ENCODE measurements around the gene CMTM4.

The CMTM4 gene

GRCh38 chr16:66711581-66711980, 15.0 kb upstream of the CMTM4 start:
- no peak overlapping the region for H3K9ac ChIP-seq (ENCODE audit: low read depth, low read length, poor library complexity, severe bottlenecking)
- no peak overlapping the region for H2AFZ ChIP-seq (ENCODE audit: low read length)
- no peaks in the 10 kb centered on the region for H3K79me2 ChIP-seq (ENCODE audit: insufficient read depth, low read length)
- no peaks in the 10 kb centered on the region for H3K4me1 ChIP-seq (ENCODE audit: insufficient read depth, low read length, poor library complexity, severe bottlenecking)
- no peaks in the 10 kb centered on the region for H3K9me3 ChIP-seq (ENCODE audit: insufficient read depth, low read depth, low read length)
- H3K4me2 ChIP-seq (ENCODE audit: low read depth, low read length, poor library complexity, severe bottlenecking) = no peak overlapping the region
- H3K9me2 ChIP-seq (replicated peaks; ENCODE audit: low read depth, low read length) = no peaks in the 10 kb centered on the region
- no peaks in the 10 kb centered on the region for H3K36me3 ChIP-seq (ENCODE audit: insufficient read depth, low read length)
- no peak overlapping the region for H3K4me3 ChIP-seq (ENCODE audit: low read length, poor library complexity, severe bottlenecking)
- H3K27me3 ChIP-seq (ENCODE audit: insufficient read depth, low read length, poor library complexity, severe bottlenecking) = no peaks in the 10 kb centered on the region
- no peaks in the 10 kb centered on the region for H4K20me1 ChIP-seq (ENCODE audit: insufficient read depth, low read length, poor library complexity, severe bottlenecking)
- H3F3A ChIP-seq (ENCODE audit: low read depth) = no peaks in the 10 kb centered on the region
- TF ChIP-seq CTCF (conservative IDR thresholded peaks at IDR 0.05; ENCODE audit: low read length) (no peak), EZH2phosphoT487 (IDR thresholded peaks at IDR 0.05; ENCODE audit: borderline replicate concordance) (no peak)

- H3K4me3 ChIP-seq (ENCODE audit: low read length, poor library complexity, severe bottlenecking) = no peak overlapping the region
- H3K4me1 ChIP-seq (ENCODE audit: insufficient read depth, low read length, poor library complexity, severe bottlenecking) = no peaks in the 10 kb centered on the region
- H2AFZ ChIP-seq (ENCODE audit: low read length) = no peak overlapping the region
- no peak overlapping the region for H3K4me2 ChIP-seq (ENCODE audit: low read depth, low read length, poor library complexity, severe bottlenecking)
- TF ChIP-seq CTCF (conservative IDR thresholded peaks at IDR 0.05; ENCODE audit: low read length) (no peak), EZH2phosphoT487 (IDR thresholded peaks at IDR 0.05; ENCODE audit: borderline replicate concordance) (no peak)
- no peaks in the 10 kb centered on the region for H3K9me2 ChIP-seq (replicated peaks; ENCODE audit: low read depth, low read length)
- H3K9me3 ChIP-seq (ENCODE audit: insufficient read depth, low read depth, low read length) = no peaks in the 10 kb centered on the region
- no peaks in the 10 kb centered on the region for H3F3A ChIP-seq (ENCODE audit: low read depth)
- no peaks in the 10 kb centered on the region for H3K79me2 ChIP-seq (ENCODE audit: insufficient read depth, low read length)
- H3K9ac ChIP-seq (ENCODE audit: low read depth, low read length, poor library complexity, severe bottlenecking) = no peak overlapping the region
- H3K36me3 ChIP-seq (ENCODE audit: insufficient read depth, low read length) = no peaks in the 10 kb centered on the region
- no peaks in the 10 kb centered on the region for H4K20me1 ChIP-seq (ENCODE audit: insufficient read depth, low read length, poor library complexity, severe bottlenecking)
- H3K27me3 ChIP-seq (ENCODE audit: insufficient read depth, low read length, poor library complexity, severe bottlenecking) = no peaks in the 10 kb centered on the region
These were observed 9.9 kb upstream of the CMTM4 start for GRCh38 chr16:66706506-66706880.

- no peak for TF ChIP-seq CTCF (conservative IDR thresholded peaks at IDR 0.05; ENCODE audit: low read length)
- Histone ChIP-seq H3K9me3 (ENCODE audit: insufficient read depth, low read depth, low read length) (no peaks in the 10 kb centered on the region), H3K9ac (ENCODE audit: low read depth, low read length, poor library complexity, severe bottlenecking) (no peak overlapping the region), H3K4me1 (ENCODE audit: insufficient read depth, low read length, poor library complexity, severe bottlenecking) (peaks cover 4% of the 10 kb centered on the region), H3F3A (ENCODE audit: low read depth) (no peaks in the 10 kb centered on the region), H3K9me2 (replicated peaks; ENCODE audit: low read depth, low read length) (no peaks in the 10 kb centered on the region), H3K79me2 (ENCODE audit: insufficient read depth, low read length) (no peaks in the 10 kb centered on the region), H3K4me2 (ENCODE audit: low read depth, low read length, poor library complexity, severe bottlenecking) (no peak overlapping the region), H3K36me3 (ENCODE audit: insufficient read depth, low read length) (no peaks in the 10 kb centered on the region), H2AFZ (ENCODE audit: low read length) (no peak overlapping the region), H3K27me3 (ENCODE audit: insufficient read depth, low read length, poor library complexity, severe bottlenecking) (no peaks in the 10 kb centered on the region), H4K20me1 (ENCODE audit: insufficient read depth, low read length, poor library complexity, severe bottlenecking) (no peaks in the 10 kb centered on the region), H3K4me3 (ENCODE audit: low read length, poor library complexity, severe bottlenecking) (no peak overlapping the region)
These were observed 9.4 kb upstream of the CMTM4 start for GRCh38 chr16:66705790-66706505.
